Activated CD8-positive, alpha-beta memory T cell treated with anti-CD3 and anti-CD28 coated beads, Interleukin-2, amount 50 U/mL, for 1 hour (primary cell): ENCODE data around the gene ZXDC.

Experiments
- DNase-seq: peaks from one replicate; pipeline ENCODE4 v3.0.0-alpha.2; 2020; ENCODE audit errors: extremely low read depth

ZXDC gene

DNA sequence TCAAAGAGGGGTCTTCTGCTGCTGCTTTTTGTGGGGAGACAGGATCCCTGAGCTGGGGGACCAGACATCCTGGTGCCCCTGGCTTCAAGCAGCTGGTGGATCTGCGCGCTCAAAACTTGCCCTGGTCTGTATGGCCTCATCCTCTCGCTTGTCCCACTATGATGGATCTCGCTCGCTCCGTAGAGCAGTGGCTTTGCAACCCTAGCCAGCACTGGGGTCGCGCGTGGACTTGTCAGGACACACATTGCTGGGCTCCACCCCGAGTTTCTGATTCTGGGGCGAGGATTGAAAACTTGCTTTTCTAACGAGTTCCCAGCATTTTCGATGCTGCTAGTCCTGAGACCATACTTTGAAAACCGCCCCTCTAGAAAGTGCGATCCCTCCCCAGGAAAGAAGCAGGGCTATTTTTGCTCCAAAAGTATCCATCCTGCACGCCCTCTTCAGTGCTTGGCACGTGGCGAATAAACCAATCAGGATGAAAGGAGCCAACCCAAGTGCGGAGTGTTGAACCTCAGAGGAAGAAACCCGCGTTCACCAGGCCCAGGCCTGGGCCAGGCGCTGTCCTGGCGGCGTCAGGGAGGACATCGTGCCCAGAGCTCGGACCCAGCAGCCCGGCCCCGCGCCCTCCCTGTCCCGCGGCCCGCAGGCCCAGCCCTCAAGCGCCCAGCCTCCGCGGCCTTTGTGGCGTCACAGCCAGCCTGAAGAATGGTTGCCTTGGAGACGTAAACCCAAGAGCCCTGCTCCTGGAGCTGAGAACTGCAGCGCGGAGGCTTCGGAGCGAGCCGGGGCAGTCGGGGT, 81.3 kb downstream of the ZXDC start, which contains the start of gene CFAP100:
Gene CFAP100 (plus strand): TSS at position 731 of the 798 bp plus-strand sequence. CDS start 1,092 bp downstream, outside the sequence.
- DNase-seq, result no peak

DNA sequence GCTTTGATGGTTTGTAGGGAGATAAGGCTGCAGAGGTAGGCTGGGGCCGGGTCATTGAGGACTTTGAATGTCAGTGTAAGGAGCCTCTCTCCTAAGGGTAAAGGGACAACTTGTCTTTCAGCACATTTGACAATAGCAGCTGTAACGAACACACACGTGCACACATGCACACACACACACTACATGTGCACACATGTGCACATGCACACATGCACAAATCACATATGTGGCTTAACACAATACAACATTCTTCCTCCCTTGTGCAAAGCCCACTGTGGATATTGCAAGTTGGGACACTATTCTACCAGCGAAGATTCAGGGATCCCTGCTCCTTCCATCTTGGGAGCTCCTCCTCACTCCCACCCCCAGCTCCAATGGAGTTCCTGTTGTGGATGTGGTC, 82.1 kb downstream of the ZXDC start:
- DNase-seq, result no peak

DNA sequence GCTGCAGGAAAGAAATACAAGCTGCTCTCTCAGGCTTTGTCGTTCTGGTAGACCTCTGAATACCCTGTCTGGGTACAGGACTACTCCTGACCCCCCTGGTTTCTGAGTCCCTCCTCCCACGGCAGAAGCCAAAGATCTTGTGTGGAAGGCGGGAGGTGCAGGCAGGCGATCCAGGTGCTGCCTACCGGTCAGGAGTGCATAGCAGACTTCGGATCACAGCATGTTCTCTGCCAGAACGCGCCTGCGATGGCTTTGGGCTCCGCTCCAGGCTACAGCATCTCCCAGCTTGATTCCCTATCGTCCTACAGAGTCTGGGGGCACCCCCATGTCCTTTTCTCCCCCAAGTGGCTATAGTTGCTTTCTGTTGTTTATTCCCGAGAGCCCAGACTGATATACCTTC, 83.4 kb downstream of the ZXDC start:
- DNase-seq, result no peak

DNA sequence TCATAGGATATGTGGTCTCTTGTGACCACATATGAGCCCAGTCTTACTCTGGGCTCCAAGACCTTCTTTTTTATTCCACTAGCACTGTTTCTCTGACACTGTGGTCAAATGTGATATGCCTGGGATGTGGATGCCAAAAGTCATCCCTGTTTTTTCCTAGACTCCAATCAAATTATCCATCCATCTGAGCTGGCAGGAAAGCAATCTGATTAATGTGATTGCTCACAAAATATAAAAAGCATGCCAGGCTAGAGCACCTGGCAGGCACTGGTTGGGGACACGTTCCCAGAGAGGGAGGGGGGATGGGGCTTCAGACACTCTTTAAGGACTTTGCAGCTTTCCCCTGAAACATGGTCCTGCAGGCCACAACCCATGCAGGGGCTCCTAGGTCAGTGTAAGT, 84.1 kb downstream of the ZXDC start:
- no peak for DNase-seq

DNA sequence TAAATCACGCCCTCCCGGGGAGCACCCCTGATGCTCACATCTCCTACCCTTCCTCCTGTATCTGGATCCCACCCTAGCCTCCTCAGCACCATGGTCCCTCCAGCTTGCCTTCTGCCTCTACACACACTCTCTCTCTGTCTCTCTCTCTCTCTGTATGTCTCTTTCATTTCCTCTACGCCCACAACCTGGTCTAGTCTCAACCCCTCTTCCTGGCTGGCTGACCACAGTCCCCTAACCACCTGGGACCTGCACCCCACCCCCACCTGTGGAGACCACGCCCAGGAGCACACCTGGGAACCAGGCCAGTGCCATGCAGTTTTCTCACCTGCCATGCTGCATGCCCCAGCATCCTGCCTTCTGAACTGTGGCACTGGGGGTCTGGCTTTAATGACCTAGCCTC, 84.9 kb downstream of the ZXDC start:
- DNase-seq, result no peak

DNA sequence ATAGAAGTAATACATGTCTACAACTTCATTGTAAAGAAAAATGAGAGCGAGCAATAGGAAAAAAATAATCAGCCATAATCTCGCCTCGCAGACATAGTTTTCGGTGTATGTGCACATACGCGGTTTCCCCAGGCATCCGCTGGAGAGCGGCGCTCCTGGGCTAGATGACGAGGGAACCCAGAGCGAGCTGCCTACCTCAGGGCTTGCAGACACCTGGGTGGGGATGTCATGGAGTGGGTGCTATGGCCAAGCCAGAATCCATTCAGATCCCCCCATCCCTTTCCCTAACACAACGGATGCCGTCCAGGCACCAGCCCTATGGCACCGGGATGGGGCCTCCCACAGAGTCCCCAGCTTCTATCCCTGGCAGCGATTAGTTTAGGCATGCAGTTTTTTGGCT, 85.5 kb downstream of the ZXDC start:
- DNase-seq, result no peak

DNA sequence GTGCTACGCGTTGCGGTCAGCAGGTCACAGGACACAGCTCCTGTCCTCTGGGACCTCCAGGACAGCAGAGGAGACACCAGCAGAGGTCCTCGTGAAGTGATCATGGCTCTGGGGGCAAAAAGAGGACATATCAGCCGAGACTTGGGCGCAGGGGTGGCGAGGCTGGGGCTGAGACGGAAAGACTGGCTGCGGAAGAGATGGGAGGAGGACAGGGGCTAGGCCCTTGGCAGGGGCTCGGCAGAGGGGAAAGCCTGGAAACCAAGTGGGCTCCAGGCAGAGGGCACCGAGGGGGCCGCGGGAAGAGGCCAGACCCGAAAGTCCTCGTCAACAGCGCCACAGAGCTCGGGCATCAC, 85.9 kb downstream of the ZXDC start:
- DNase-seq, result no peak

DNA sequence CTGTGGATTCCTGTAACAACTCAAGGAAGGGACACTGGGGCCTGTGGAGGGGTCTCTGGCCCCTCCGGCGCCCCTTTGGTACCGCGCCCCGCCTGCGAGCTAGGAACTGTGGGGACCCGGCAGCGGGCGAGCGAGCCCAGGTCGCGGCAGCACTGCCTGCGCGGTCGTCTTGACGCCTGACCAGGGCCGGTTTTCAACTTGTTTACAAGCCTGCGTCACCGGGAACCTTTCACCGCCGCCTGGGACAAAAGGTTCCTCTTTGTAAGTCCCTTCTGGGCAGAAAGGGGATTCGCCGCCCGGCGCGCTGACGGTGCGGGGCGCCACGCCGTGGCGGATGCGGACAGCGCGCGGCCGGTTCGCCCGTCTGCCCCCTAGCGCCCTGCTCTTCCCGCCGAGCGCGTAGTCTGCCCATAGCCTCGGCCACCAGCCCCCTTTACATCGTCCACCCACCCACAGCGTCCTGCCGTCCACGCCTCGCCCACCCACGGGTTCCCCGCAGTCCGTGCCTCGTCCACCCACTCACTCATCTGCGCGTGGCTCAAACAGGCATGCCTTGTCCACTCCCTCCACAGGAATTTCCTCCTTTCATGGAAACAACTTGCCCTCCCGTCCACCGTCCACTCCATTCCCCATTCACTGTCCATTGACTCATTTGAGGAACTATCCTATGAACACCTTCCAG, 86.4 kb downstream of the ZXDC start:
- no peak for DNase-seq
